GM21447 (cell line): ENCODE data around the gene HIVEP2.
A peak's percentile ranks its signal among the peaks of the same experiment; 100 is the strongest.

ENCODE experiments used
- ATAC-seq: cut with Tn5 transposase; IDR thresholded peaks from one replicate; pipeline ENCODE4 v1.9.1; 2021; ENCODE audit not compliant: unreplicated experiment

Gene HIVEP2

DNA sequence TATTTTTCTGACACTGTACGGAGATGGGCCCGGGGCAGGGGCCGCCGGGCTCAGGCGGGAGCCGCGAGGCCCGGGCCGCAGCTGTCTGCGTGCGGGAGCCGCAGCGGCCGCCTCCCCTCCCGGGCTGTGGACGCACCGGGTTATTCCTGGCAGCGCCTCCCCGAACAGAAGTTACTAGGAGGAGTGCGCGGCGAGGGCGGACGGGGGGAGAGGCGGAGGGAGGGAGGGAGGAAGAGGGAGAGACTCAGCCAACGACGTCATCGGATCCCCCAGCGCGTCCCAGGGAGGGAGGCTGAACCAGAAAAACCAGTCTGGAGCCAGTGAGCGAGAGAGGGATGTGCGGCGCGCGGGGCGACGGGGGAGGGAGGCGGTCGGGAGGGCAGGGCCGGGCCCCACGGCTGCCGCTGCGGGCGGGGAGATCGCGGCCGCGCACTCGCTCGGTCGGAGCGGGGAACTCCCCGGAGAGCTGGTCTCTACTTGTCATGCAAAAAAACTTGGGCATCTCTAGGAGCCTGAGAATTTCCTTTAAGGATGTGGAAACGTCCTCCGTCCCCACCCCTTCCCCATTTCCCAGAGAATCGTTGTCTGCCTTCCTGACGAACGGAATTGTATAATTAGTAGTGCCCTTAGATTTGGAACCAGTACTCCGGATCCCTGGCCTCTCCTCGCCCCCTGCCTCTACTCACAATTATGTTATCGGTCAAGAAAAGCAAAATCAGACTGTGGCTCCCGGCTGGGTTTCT lies 1.4 kb upstream of the HIVEP2 start:
- peak; percentile 19 for ATAC-seq

DNA sequence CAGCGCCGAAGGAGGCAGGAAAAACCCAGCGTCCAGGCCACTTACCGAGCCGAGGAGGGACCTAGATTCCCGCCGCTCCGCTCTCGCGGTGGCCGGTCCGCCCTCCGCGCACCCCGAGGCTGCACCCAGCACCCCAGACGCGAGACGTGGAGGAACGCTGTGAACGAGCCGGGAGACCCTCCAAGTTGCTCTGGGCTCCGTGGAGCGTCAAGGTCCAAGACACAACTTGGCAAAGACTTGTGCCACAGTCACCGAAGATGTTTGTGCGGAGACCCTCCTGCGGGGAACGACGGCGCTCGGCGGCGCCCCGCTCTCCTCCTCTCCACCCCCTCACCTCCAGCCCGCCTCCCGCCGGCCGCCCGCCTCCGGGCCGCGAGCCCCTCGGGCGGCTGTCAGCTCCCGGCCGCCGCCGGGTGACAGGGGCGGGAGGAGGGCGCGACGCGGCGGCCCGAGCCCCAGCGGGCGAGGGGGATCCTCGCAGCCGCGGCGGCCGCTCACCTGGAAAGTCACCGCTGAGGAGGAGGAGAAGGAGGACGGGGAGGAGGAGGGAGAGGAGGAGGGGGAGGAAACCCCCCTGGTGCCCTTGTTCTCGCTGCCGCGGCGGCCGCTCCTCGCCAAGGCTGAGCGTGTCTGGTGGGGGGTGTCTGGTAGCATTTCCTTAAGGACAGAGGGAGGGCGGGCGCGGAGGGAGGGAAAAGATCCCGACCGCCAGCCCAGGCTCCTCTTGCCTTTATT lies 637 bp upstream of the HIVEP2 start:
- peak; percentile 7 for ATAC-seq

DNA sequence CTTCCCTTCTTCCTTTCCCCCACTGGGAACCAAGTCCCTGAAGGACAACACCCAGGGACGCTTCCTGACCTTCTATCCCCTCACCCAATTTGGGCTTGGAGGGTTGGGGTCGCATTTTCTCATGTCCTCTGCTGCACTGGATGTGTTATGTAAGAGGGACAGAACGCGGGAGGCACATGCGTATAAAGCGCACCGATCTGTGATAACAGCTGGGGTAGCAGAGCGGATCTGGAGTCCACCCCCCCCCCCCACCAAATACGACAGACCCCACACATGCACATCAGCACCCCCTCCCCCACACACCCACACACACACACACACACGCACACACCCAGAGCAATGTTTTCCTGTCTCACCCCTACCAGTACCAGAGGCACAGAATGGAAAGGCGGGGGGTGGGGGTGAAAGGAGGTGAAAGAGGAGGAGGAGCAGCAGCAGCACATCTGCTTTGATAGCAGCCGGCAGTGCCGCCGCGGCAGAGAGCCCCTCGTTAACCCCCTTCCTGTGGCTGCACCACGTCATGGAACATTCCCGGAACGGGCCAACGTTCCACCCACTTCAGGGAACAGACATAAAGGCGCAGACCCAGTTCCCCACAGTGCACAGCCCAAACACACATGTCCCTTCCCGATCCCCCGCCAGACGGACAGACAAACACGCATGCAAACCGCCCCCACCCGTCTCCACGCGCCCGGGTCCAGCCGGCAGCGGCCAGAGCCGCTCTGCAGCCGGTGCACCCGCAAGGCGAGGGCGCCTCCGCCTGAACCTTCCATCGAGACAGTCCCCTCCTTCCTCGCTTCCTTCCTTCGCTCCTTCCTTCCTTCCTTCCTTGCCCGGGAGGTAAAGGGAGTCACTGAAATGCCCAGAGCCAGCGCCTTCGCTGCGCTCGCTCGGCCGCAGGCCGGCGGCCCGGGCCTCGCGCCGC lies 590 bp downstream of the HIVEP2 start:
- no peak for ATAC-seq

- no peak for ATAC-seq
Measured at GRCh38 chr6:142943711-142944123, 1.3 kb downstream of the HIVEP2 start.

- ATAC-seq = no peak
Measured at GRCh38 chr6:142942805-142943227, 2.2 kb downstream of the HIVEP2 start.

- ATAC-seq = no peak
Measured at GRCh38 chr6:142942238-142942637, 2.7 kb downstream of the HIVEP2 start.

DNA sequence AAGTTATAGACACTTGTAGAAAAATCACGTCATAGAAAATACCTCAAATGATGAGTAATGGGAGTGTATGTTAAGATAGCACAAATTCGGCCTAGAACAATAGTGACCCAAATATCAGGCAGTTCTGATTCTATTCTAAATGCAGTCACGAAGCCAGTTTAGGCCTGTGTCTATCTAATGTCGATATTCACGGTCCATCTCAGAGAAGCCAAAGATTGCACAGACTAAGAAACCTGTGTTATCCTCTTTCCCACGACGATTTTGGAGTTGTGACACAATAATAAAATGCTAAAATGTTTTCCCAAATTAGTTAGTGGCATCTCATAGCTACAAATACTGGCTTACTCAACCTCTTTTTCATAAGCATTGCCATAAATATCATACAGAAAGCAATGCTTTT lies 4.0 kb downstream of the HIVEP2 start:
- no peak for ATAC-seq

DNA sequence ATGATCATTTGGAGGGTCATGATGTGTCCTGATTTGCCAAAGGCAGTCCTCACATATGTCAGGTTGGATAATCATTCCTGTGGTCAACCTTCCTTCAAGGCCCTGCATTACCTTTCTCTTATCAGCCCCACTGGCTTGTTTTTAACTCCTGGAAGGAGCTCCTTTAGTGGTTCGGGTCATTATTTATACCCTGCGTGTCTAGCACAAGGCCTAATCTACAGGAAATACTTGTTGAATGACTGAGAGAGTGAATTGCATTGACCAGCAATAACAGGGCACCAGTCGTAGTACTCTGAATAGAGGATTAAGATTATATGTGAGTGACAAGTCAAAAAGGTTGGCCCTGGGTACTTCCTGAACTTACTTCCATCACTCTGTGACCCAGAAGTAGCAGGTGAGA lies 4.5 kb downstream of the HIVEP2 start:
- no peak for ATAC-seq

DNA sequence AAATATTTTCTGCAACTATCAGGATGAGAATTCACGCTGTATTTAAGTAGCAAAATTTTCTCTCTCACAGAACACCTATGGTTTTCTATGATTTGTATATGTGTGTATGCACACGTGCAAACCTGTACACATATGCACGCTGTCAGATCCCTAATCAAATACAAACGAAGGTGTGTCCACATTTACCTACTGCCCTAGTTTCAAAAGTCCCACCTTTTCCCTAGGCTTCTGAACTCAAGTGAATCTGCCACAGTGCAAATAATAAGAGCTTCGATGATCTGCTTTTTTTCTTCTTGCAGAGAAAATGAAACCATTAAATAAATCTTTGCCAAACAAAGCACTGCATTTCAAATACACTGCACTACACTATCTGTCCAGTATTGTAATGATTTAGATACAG lies 6.5 kb downstream of the HIVEP2 start:
- no peak for ATAC-seq

- ATAC-seq = no peak
Measured at GRCh38 chr6:142937986-142938385, 7.0 kb downstream of the HIVEP2 start.

GRCh38 chr6:142935553-142936517 lies 9.1 kb downstream of the HIVEP2 start:
- ATAC-seq = peak; percentile 61

GRCh38 chr6:142934599-142934998 lies 10.4 kb downstream of the HIVEP2 start:
- no peak for ATAC-seq

DNA sequence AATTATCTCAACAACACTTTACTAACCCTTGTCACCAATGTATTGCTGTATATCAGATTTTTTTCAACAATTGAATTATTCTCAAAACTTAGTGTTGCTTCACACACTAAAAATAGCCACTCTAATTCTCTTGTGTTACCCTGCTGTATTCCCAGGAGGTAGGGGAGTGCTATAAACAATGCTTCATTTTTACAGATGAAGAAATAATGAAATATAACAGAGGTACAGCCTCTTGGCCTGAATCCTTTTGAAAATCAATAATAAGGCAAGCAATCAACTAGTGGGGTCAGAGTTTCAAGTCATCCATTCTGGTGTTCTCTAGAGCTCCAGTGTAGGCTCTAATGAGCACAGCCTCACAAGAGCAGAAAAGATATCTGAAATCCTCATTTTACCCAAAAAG lies 10.9 kb downstream of the HIVEP2 start:
- ATAC-seq = no peak

DNA sequence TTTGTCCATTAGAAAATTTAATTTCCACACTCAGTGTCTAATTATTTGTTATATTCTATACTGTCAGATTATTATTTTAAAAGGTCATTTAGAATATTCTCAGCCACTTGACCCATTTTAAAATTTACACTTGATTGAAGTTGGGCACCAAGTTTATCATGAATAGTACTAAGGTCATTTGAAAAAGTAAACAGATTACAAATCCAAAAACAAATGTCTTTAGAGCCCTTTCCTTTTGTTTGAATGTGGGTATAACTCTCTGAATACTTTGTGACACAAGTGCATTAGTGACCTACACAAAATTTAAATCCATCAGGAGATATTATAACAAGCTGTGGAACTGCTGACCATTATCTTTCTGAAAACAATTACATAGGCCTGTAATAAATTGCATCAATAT lies 11.3 kb downstream of the HIVEP2 start:
- ATAC-seq = no peak

GRCh38 chr6:142932889-142933288 lies 12.1 kb downstream of the HIVEP2 start:
- ATAC-seq = no peak

- no peak for ATAC-seq
Measured at GRCh38 chr6:142929751-142930358, 15.1 kb downstream of the HIVEP2 start.

GRCh38 chr6:142927904-142928303 lies 17.1 kb downstream of the HIVEP2 start:
- no peak for ATAC-seq

- no peak for ATAC-seq
Measured at GRCh38 chr6:142927271-142927580, 17.8 kb downstream of the HIVEP2 start.

DNA sequence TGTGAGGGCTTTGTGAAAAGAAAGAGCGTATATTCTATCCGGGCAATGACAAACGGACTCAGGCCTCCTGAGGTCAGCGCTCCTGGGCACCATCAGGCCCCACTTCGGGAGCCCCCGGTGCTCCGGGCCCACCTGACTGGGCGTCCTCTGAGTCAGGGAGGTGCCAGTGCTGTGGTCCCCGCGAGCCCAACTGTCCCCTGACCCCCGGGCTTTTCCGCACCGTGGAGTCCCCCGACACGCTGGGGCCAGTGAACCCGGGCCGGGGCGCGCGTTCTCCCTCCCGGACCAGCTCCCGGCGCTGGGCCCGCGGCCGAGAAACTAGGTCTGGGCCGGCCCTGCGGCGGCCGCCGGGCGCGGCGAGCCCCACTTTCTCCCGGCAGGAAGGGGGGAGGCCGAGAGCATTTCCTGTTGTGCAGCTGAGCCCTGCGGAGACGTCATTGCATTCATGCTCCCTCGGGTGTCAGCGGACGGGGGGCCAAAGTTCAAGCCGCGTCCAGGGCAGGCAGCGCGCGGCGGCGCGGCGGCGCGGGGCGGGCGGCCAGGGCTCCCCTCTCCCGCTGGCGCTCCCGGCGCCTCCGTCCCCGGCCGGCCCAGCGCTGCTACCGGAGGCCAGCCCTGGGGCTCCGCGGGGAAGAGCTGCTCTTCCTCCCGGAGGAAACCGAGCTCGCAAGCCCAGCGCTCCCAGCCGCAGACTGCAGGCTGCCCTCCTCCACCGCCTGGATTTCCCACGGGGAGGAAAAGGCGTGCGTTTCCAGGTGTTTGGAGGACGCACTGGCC lies 18.3 kb downstream of the HIVEP2 start:
- ATAC-seq = peak; percentile 94
